IMR-90 (cell line): ENCODE measurements around the gene AIP. TPM values are rescaled to one million over a fixed set of nuclear protein-coding genes. Genes with fewer than 3 reads are reported as not detected.

Source experiments
- ATAC-seq: fragments of 200-7000 bp; cut with Tn5 transposase; 2 replicates; pipeline ENCODE4 v1.9.1; 2020; ENCODE audit warnings: low read depth, mild to moderate bottlenecking, moderate library complexity
- BruUV-seq: library from RNA; stranded (reverse); fragments of 400-500 nt; replicated peaks from 2 replicates; lab custom pipeline; 2021; lab: Mats Ljungman, UMichigan
- CTCF ChIA-PET: fragments of 300-600 bp; formaldehyde crosslinking; extraction: SDS; loops from one replicate; lab custom pipeline; 2021; ENCODE audit warnings: antibody characterized with exemption; lab: Yijun Ruan, JAX
- POLR2A ChIA-PET: fragments of 300-600 bp; sonication (Branson Sonifier 250); formaldehyde crosslinking; loops from one replicate; lab custom pipeline; 2022; ENCODE audit warnings: antibody characterized with exemption; ENCODE audit not compliant: unreplicated experiment; lab: Charles Lee
- DNase-seq: peaks from one replicate; pipeline ENCODE4 v3.0.0; 2013
- H2AFZ ChIP-seq: replicated peaks from 2 replicates; pipeline ENCODE3; 2013; ENCODE audit warnings: low read length, mild to moderate bottlenecking; ENCODE audit not compliant: poor library complexity
- H2AK5ac ChIP-seq: 2 replicates; pipeline ENCODE4 v1.6.1; 2013; ENCODE audit warnings: low read depth, low read length, inconsistent platforms
- H2AK9ac ChIP-seq: replicated peaks from 2 replicates; pipeline ENCODE3; 2013; ENCODE audit warnings: mild to moderate bottlenecking, low read depth, low read length, moderate library complexity; ENCODE audit not compliant: poor library complexity
- H2BK120ac ChIP-seq: 2 replicates; pipeline ENCODE4 v1.6.1; 2013; ENCODE audit warnings: low read depth, low read length, inconsistent platforms
- H2BK15ac ChIP-seq: 3 replicates; pipeline ENCODE4 v1.6.1; 2013; ENCODE audit warnings: low read depth, low read length, inconsistent platforms
- H2BK20ac ChIP-seq: 2 replicates; pipeline ENCODE4 v1.6.1; 2013; ENCODE audit warnings: low read depth, mild to moderate bottlenecking, inconsistent platforms, low read length, moderate library complexity
- H2BK5ac ChIP-seq: 2 replicates; pipeline ENCODE4 v1.6.1; 2013; ENCODE audit warnings: mild to moderate bottlenecking, low read depth, low read length, inconsistent platforms; ENCODE audit not compliant: poor library complexity, severe bottlenecking
- H3K14ac ChIP-seq: replicated peaks from 2 replicates; pipeline ENCODE4 v1.6.1; 2013; ENCODE audit warnings: low read depth, low read length, inconsistent platforms
- H3K18ac ChIP-seq: 2 replicates; pipeline ENCODE4 v1.6.1; 2013; ENCODE audit warnings: low read depth, low read length, control low read depth
- H3K23ac ChIP-seq: 2 replicates; pipeline ENCODE4 v1.6.1; 2013; ENCODE audit warnings: low read depth, low read length, inconsistent platforms
- H3K27ac ChIP-seq: 2 replicates; pipeline ENCODE4 v1.5.1; 2013; ENCODE audit warnings: mild to moderate bottlenecking, control low read depth, low read length; ENCODE audit not compliant: insufficient read depth
- H3K27me3 ChIP-seq: 2 replicates; pipeline ENCODE4 v1.6.1; 2013; ENCODE audit warnings: low read length; ENCODE audit not compliant: control insufficient read depth, insufficient read depth
- H3K36me3 ChIP-seq: 2 replicates; pipeline ENCODE4 v1.6.1; 2013; ENCODE audit warnings: low read length, mixed read lengths; ENCODE audit not compliant: control insufficient read depth, insufficient read depth
- H3K4ac ChIP-seq: 2 replicates; pipeline ENCODE4 v1.6.1; 2013; ENCODE audit warnings: low read depth, low read length, inconsistent platforms
- H3K4me1 ChIP-seq: 2 replicates; pipeline ENCODE4 v1.6.1; 2013; ENCODE audit warnings: low read length, mixed read lengths; ENCODE audit not compliant: control insufficient read depth, insufficient read depth
- H3K4me2 ChIP-seq: 2 replicates; pipeline ENCODE4 v1.6.1; 2013; ENCODE audit warnings: low read depth, mild to moderate bottlenecking, control low read depth, low read length, moderate library complexity
- H3K4me3 ChIP-seq: 2 replicates; pipeline ENCODE4 v1.5.1; 2013; ENCODE audit warnings: low read depth, mild to moderate bottlenecking, control low read depth, low read length, moderate library complexity; ENCODE audit not compliant: insufficient read depth
- H3K56ac ChIP-seq: 2 replicates; pipeline ENCODE4 v1.6.1; 2013; ENCODE audit warnings: low read length, inconsistent platforms; ENCODE audit not compliant: insufficient read depth; ENCODE audit errors: extremely low read depth
- H3K79me1 ChIP-seq, 2 experiments: 2 replicates each; pipeline ENCODE4 v1.6.1; 2013; ENCODE audit warnings: low read length in 2 of 2, inconsistent platforms in 1 of 2, low read depth in 1 of 2
- H3K9ac ChIP-seq: 2 replicates; pipeline ENCODE4 v1.6.1; 2013; ENCODE audit warnings: low read depth, low read length, control low read depth
- H3K9me1 ChIP-seq: 2 replicates; pipeline ENCODE4 v1.6.1; 2013; ENCODE audit warnings: low read length, inconsistent platforms; ENCODE audit not compliant: insufficient read depth
- H3K9me3 ChIP-seq: 2 replicates; pipeline ENCODE4 v1.6.1; 2013; ENCODE audit warnings: low read length; ENCODE audit not compliant: control insufficient read depth, insufficient read depth
- H4K20me1 ChIP-seq: 2 replicates; pipeline ENCODE4 v1.6.1; 2013; ENCODE audit warnings: low read length, inconsistent platforms; ENCODE audit not compliant: insufficient read depth
- H4K5ac ChIP-seq: 2 replicates; pipeline ENCODE4 v1.6.1; 2013; ENCODE audit warnings: mild to moderate bottlenecking, low read depth, low read length, control low read depth
- H4K8ac ChIP-seq, 2 experiments: 2 replicates each; pipeline ENCODE4 v1.6.1; 2013; ENCODE audit warnings: low read depth in 2 of 2, low read length in 2 of 2, control low read depth in 1 of 2, inconsistent platforms in 1 of 2
- H4K91ac ChIP-seq: 2 replicates; pipeline ENCODE4 v1.6.1; 2013; ENCODE audit warnings: low read depth, low read length, inconsistent platforms; ENCODE audit not compliant: insufficient read depth
- CEBPB ChIP-seq: IDR thresholded peaks from 2 replicates; pipeline ENCODE4 v1.6.1; 2012; ENCODE audit warnings: low read depth, low read length, improper control_type of control experiment
- CHD1 ChIP-seq: IDR thresholded peaks from 2 replicates; pipeline ENCODE4 v1.6.1; 2012; ENCODE audit warnings: low read depth, low read length, improper control_type of control experiment
- FOS ChIP-seq: fragments of 150-350 bp; IDR thresholded peaks from 2 replicates; pipeline ENCODE4 v1.6.1; 2016; ENCODE audit warnings: low read depth, low read length
- MXI1 ChIP-seq: IDR thresholded peaks from 2 replicates; pipeline ENCODE4 v1.6.1; 2012; ENCODE audit warnings: low read depth, mild to moderate bottlenecking, low read length, moderate library complexity, borderline replicate concordance
- NFE2L2 ChIP-seq: fragments of 150-350 bp; IDR thresholded peaks from 2 replicates; pipeline ENCODE4 v1.6.1; 2016; ENCODE audit warnings: low read depth, mild to moderate bottlenecking, low read length
- RAD21 ChIP-seq: IDR thresholded peaks from 2 replicates; pipeline ENCODE4 v1.6.1; 2012; ENCODE audit warnings: low read length, improper control_type of control experiment
- RCOR1 ChIP-seq: IDR thresholded peaks from 2 replicates; pipeline ENCODE4 v1.6.1; 2012; ENCODE audit warnings: mild to moderate bottlenecking, low read length, improper control_type of control experiment; ENCODE audit not compliant: insufficient replicate concordance
- USF2 ChIP-seq: fragments of 150-350 bp; IDR thresholded peaks from 2 replicates; pipeline ENCODE4 v1.6.1; 2017; ENCODE audit warnings: mild to moderate bottlenecking, antibody characterized with exemption, low read length, low read depth
- WGBS, 2 experiments: methylation state at CpG; one replicate each; pipeline versions ENCODE4 v1.1.5 to v1.1.7; 2013; ENCODE audit warnings: missing lambda C conversion rate in 2 of 2; ENCODE audit not compliant: insufficient read length in 1 of 2; ENCODE audit errors: extremely low coverage in 2 of 2; 5-methylcytosine and 5-hydroxymethylcytosine counted together
- dilution Hi-C: fragments of 300-500 bp; cut with HindIII; formaldehyde crosslinking; loops from one replicate; pipeline ENCODE4 v1.14.3; 2018; ENCODE audit warnings: low sequenced_read_pairs; ENCODE audit not compliant: unreplicated experiment
- in situ Hi-C: fragments of 300-500 bp; cut with MboI; formaldehyde crosslinking; loops from 3 replicates; pipeline ENCODE4 v1.14.3; 2019; ENCODE audit warnings: low sequenced_read_pairs, inconsistent platforms, mixed read lengths
- intact Hi-C: fragments of 100-400 bp; cut with micrococcal nuclease; formaldehyde crosslinking; loops from 2 replicates; pipeline ENCODE4 v1.10.0; 2022
- polyA plus RNA-seq, 3 experiments: library from polyadenylated mRNA; depleted of rRNA; stranded (reverse); fragments of >200 nt; gene quantifications; 2 replicates each; pipeline ENCODE4 v1.2.3, GENCODE V29; 2012; ENCODE audit warnings: low replicate concordance in 1 of 3
- total RNA-seq: library from RNA; depleted of rRNA; stranded (reverse); fragments of >200 nt; gene quantifications from 2 replicates; pipeline ENCODE4 v1.2.3, GENCODE V29; 2012
- TF ChIP-seq, protein P1 (sequence below): conservative IDR thresholded peaks from 2 replicates; pipeline ENCODE4 v1.5.1; 2012; ENCODE audit warnings: mild to moderate bottlenecking, low read depth, low read length, improper control_type of control experiment

The AIP gene
- total and polyA plus RNA-seq, 2 of the 4 experiments (the other 2 are of a cell fraction), result 95.5 to 122 TPM

GRCh38 chr11:67463186-67463585 is 19.6 kb upstream of the AIP start:
- H3K9me1 ChIP-seq, result peaks cover 12% of the 10 kb centered on the region
- BruUV-seq, result no TSS peak
- no peak overlapping the region for H4K91ac ChIP-seq
- H3K4ac ChIP-seq, result no peak overlapping the region
- dilution Hi-C loops (no loop called here), in situ Hi-C loops (no loop called here), intact Hi-C loops (no loop called here)
- H4K20me1 ChIP-seq, result no peaks in the 10 kb centered on the region
- ChIA-PET POLR2A (no interaction called here), CTCF (no interaction called here)
- no peak overlapping the region for H3K27ac ChIP-seq
- no peak overlapping the region for H2AK5ac ChIP-seq
- DNase-seq (no peak), ATAC-seq (no peak)
- H3K4me1 ChIP-seq, result peaks cover 7% of the 10 kb centered on the region
- no peak overlapping the region for H3K18ac ChIP-seq
- peaks cover 3% of the 10 kb centered on the region for H3K27me3 ChIP-seq
- TF ChIP-seq, protein P1, sequence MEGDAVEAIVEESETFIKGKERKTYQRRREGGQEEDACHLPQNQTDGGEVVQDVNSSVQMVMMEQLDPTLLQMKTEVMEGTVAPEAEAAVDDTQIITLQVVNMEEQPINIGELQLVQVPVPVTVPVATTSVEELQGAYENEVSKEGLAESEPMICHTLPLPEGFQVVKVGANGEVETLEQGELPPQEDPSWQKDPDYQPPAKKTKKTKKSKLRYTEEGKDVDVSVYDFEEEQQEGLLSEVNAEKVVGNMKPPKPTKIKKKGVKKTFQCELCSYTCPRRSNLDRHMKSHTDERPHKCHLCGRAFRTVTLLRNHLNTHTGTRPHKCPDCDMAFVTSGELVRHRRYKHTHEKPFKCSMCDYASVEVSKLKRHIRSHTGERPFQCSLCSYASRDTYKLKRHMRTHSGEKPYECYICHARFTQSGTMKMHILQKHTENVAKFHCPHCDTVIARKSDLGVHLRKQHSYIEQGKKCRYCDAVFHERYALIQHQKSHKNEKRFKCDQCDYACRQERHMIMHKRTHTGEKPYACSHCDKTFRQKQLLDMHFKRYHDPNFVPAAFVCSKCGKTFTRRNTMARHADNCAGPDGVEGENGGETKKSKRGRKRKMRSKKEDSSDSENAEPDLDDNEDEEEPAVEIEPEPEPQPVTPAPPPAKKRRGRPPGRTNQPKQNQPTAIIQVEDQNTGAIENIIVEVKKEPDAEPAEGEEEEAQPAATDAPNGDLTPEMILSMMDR, result no peak
- TF ChIP-seq CEBPB (no peak), FOS (no peak), MXI1 (no peak), USF2 (no peak), CHD1 (no peak), NFE2L2 (no peak), RCOR1 (no peak), RAD21 (no peak)
- no peak overlapping the region for H2AFZ ChIP-seq
- WGBS, 2 experiments, result no CpG with 5 or more reads among the region's 10 CpGs
- H3K9me3 ChIP-seq, result no peaks in the 10 kb centered on the region
- H2BK5ac ChIP-seq, result no peak overlapping the region
- H2AK9ac ChIP-seq, result no peak overlapping the region
- no peak overlapping the region for H4K8ac ChIP-seq
- no peak overlapping the region for H2BK120ac ChIP-seq
- peaks cover 2% of the 10 kb centered on the region; the same call in 1 of the 2 replicates for H3K36me3 ChIP-seq
- no peak overlapping the region for H3K23ac ChIP-seq
- no peak overlapping the region for H3K4me3 ChIP-seq
- H3K14ac ChIP-seq, result no peak overlapping the region
- no peak overlapping the region for H4K5ac ChIP-seq
- H3K56ac ChIP-seq, result no peak overlapping the region
- H3K79me1 ChIP-seq, result peaks cover 4 to 19% of the 10 kb centered on the region in 2 experiments; a peak in 2 of 4 replicates
- H3K9ac ChIP-seq, result no peak overlapping the region
- H3K4me2 ChIP-seq, result no peak overlapping the region
- H2BK15ac ChIP-seq, result no peak overlapping the region
- H2BK20ac ChIP-seq, result no peak overlapping the region
